ENCODE data around the gene SIPA1L3.

SIPA1L3 gene

DNA sequence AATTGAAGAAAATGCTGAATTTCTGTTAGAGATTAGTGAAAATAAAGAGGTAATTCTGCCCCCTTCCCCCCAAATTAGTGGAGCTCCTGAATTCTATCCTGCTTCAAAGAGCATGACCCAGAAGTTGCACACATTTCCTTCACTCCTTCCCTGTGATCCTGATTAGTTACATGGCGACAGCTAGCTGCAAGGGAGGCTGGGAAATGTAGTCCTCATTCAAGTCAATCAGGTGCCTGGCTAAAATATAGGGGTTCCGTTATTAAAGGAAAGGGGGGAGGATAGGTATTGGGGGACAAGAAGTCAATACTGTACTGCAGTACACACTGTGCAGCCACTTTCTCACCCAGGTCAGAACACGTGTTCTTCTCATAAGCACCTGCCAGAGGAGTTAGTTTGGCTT, 65.8 kb downstream of the SIPA1L3 start:
- no peak for DNase-seq (ENCODE audit: extremely low read depth in 1 of 2, low read depth in 1 of 2)

DNA sequence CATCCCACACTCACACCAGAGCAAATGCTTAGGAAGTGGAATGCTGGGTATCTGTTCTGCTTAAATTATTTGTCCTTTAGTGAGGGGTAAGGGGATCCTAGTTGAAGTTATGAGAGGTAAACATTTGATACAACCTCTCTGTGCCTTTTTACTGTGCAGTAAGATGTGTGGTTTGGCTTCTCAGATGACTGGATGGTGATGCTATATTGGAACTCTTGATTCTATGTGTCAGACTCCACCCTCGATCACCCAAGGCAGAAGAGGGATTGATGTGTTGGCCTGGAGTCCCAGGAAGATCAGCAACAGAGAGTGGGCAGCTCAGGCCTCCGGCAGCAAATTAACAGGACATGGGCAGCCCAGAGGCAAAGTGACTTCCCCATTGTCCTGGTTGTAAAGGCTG, 66.7 kb downstream of the SIPA1L3 start:
- no peak for DNase-seq (ENCODE audit: extremely low read depth in 1 of 2, low read depth in 1 of 2)

DNA sequence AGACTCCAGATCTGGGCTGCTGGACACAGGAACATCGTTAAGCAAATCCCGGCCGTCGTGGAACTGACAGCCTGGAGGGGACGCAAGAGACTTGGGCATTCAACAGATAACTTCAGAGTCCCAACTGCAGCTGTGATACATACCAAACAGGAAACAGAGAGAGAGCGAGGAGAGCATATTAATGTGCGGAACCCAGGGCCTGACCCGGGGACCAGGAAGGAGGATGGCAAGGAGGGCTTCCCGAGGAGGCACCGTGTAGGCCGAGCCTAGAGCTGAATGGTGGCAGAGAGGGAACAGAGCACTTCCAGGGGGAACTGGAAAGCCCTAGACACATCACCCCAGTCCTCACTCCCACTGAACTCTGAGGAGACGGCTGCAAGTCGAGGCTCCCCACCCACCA, 68.1 kb downstream of the SIPA1L3 start:
- no peak for DNase-seq (ENCODE audit: extremely low read depth in 1 of 2, low read depth in 1 of 2)

DNA sequence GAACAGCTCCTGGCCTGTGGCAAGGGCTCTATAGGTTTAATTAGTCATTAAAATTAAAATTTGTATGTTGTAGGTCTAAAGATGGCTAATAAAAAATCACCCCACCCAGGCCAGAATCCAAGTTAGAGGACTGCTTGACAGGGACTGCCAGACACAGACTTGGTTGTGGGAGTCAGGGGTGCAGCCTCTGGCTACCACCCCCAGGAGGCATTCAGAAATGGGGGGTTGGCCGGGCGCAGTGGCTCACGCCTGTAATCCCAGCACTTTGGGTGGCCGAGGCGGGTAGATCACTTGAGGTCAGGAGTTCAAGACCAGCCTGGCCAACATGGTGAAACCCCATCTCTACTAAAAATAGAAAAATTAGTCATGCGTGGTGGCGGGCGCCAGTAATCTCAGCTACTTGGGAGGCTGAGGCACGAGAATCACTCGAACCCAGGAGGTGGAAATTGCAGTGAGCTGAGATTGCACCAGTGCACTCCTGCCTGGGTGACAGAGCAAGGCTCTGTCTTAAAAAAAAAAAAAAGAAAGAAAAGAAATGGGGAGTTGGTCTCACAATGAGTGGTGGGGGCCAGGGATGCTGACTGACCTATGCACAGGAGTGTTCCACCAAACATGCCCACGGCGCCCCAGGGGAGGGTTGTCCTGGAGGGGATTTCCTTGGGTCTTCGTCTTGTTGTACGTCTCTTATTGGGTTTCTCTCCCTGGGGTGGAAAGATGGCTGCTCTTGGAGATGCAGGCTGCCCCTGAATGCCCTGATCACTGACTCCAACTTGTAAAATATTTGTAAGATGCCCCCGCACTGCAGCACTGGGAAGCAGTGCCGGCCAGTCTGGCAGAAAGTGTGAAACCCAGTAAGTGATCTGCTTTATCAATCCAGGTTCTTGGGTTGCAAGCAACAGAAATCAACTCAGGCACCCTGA, 68.8 kb downstream of the SIPA1L3 start:
- DNase-seq (ENCODE audit: extremely low read depth in 1 of 2, low read depth in 1 of 2) = no peak

DNA sequence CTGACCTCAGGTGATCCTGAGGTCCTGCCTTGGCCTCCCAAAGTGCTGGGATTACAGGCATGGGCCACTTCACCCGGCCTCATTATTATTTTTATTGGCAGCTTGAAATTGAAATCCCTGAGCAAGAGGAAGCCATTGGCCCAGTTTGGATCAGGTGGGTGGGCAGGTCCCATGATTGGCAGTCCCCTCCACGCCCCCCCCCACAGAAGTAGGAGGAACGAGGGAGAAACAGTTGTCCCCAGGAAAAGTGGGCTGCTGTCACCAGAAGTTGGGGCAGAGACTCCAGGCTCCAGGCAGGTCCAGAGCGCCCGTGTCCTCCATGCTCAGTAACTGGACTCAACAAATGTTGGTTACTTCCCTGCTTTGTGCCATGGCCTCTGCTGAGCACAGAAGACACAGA, 70.4 kb downstream of the SIPA1L3 start:
- DNase-seq (ENCODE audit: extremely low read depth in 1 of 2, low read depth in 1 of 2) = no peak

DNA sequence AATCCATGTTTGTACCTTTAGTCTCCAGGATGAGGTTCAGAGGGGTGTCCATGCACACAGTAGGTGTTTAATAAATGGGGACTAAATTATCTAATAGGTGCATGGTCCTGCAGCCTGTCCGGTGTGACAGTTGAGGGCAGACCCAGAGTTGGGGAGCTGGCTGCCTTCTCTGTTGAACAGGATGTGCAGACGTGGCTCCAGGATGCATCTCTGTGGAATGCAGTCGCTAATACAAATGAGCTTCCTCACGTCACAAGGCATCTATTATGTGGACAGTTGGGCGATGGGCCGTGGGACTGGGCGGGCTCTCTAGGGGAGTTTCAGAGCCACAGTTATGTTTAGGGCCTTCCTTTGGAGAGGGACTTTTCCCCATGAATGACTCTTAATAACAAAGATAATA, 71.0 kb downstream of the SIPA1L3 start:
- DNase-seq (ENCODE audit: extremely low read depth in 1 of 2, low read depth in 1 of 2) = no peak

DNA sequence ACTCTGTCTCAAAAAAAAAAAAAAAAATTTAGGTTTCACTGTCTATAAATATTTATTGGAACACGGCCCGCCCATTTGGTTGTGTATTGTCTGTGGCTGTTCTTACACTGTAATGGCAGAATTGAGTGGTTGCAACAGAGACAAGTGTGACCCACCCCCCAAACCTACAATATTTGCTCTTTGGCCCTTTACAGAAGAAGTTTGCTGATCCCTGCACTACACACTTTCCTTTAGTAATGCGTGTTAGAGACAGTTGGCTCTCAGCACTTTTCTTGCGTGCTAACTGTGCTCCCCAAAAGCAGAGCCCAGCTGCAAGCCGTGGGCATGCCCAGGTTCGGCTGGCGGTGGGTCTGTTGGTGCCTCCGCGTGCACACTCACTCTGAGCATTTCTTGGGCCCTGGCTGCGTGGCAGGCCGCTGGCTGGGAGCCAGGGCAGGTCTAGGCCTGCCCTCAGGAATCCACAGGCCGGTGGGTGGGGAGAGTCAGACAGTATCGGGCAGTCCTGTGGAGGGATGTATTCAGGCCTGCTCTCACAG, 72.6 kb downstream of the SIPA1L3 start:
- DNase-seq (ENCODE audit: extremely low read depth in 1 of 2, low read depth in 1 of 2) = no peak

DNA sequence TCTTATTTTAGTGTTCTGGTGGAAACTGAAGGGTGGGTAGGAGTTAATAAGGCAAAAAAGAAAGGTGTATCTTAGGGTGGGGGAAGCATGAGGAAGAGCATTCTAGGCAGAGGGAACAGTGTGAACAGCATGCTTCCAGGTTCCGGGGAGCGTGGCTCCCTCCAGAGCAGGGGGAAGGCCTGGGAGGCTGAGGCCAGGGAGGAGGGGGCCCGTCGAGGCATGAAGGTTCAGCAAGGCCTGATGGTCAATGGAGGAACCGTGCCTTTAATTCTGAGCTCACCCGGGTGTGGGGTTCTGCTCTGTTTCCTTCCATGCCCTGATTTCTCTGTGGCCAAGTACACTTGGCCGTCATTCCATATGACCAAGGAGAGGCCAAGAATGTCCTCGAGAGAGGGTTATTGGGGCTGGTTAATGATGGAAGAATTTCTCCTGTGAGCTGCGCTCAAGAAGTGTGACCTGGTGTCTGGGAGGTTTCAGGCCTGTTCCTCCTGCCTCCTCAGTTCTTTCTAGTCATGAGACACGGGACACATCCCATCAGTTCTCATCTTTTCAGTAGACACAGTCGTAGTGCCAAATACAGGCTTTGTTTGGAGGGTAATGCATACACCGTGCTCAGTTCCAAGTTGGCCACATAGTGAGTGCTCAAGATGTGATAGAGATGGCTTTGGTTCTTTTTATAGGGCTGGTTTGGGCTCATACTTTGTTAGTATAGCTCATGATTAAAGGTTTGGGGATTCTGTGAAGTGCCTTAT, 73.6 kb downstream of the SIPA1L3 start:
- DNase-seq (ENCODE audit: extremely low read depth in 1 of 2, low read depth in 1 of 2) = no peak

DNA sequence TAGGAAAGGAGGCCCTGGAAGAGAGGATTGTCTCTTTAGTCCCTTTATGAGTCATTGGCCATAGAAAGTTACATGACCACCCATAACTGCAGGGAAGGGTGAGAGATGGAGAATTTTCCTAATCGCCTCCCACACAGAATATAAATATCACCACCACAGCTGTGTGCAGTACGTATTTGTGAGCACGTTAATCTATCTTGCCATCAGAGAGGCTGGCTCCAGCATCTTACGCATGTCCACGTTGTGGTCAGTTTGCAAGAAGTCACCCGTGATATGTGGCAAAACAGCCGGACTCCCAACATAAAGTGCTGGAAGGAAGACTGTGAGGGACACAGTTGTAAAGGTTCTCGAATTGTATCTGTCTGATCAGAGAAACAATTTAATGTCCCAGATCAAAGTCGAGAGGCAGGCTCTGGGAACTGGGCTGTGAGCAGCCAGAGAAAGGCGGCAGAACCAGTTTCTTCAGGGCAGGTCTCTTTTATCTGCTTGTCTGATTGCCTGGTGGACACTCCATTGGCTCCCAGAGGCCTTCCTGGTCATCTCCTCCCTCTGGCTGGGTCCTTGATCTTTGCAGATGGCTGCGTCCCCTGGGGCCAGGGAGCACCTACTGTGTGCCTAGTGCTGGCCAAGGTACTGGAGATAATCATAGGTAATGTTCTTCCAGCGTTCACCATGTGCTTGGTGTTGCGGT, 74.9 kb downstream of the SIPA1L3 start:
- no peak for DNase-seq (ENCODE audit: extremely low read depth in 1 of 2, low read depth in 1 of 2)

DNA sequence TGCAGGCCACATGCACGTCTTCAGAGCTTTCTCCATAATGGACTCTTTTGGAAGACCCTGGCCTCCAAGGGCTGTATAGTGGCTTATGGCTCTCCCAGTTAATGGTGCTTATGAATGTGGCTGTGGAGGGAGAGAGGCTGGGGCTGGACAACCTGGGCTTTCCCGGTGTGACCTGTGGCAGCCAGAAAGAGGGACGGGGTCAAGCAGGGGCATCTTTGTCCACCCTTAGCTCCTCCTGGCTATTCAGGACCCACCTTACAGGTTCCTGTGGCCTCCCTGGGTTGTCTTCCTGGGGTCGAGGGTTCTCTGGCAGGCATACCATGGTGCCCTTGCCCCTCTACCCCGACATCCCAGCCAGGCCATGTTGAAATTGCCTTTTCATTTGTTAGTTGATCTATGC, 75.6 kb downstream of the SIPA1L3 start:
- no peak for DNase-seq (ENCODE audit: extremely low read depth in 1 of 2, low read depth in 1 of 2)

DNA sequence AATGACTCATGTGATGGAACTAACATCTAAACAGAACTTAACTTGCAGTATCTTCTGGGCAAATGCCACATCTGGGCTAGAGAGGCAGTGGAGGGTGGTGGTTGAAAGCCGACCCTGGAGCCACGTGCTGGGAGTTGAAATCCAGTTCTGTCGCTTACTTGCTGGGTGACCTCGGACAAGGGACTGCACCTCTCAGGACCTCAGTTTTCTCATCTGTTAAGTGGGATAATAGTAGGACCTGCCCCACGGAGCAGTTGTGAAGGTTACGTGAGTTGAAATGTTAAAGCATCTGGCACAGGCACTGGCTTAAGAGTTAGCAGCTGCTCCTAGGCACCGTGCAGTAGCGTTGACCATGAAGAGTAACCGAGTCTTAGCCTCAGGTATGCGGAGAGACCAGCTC, 76.1 kb downstream of the SIPA1L3 start:
- no peak for DNase-seq (ENCODE audit: extremely low read depth in 1 of 2, low read depth in 1 of 2)

DNA sequence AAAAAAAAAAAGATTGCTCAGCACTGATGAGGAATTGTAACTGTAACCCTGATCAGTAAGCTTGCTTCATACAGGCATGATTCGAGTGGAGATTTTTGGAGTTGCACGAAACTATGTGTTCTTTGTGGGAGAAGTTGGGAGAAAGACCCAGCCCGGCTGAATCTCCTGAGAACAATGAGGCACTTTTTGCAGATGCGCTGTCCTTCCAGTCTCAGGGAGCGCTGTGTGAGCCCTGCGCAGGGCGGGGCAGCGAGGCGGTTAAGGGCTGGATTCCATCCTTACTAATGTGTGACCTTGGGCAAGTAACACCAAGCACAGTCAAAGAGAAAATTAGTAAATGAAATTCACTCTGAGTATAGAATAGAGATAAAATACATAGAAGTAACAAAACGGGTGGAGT, 76.9 kb downstream of the SIPA1L3 start:
- no peak for DNase-seq (ENCODE audit: extremely low read depth in 1 of 2, low read depth in 1 of 2)

DNA sequence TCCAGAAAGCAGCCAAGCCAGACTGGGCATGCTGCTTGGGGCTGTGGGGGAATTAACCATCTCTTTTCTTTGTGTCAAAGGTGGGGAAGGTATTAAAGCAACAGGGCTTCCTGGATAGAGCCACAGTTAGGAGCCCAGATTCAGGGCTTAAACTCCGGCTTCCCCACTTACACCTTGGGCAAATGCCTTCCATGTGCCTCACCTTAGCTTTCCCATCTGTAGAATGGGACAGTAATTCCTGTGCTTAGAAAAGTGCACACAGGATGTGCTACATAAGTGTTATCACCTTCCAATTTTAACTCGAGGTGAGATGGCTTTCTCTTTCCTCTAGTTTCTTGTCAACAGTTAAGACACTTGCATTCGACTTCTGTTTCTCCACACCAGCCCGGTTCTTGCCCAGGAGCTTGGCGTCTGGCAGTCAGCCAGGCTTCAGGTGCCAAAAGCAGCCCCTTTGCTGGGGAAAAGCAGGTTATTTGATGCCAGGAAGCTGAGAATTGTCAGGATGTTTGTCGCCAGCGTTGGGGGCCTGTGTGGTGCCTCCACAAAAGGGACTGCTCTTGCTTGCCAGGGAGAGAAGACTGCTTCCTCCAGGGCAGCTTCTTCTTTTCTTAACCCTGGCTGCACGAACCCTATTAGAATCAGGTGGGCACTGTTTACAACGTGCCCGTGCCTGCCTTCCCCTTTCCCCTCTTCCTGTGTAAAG, 79.2 kb downstream of the SIPA1L3 start:
- no peak for DNase-seq (ENCODE audit: extremely low read depth in 1 of 2, low read depth in 1 of 2)

DNA sequence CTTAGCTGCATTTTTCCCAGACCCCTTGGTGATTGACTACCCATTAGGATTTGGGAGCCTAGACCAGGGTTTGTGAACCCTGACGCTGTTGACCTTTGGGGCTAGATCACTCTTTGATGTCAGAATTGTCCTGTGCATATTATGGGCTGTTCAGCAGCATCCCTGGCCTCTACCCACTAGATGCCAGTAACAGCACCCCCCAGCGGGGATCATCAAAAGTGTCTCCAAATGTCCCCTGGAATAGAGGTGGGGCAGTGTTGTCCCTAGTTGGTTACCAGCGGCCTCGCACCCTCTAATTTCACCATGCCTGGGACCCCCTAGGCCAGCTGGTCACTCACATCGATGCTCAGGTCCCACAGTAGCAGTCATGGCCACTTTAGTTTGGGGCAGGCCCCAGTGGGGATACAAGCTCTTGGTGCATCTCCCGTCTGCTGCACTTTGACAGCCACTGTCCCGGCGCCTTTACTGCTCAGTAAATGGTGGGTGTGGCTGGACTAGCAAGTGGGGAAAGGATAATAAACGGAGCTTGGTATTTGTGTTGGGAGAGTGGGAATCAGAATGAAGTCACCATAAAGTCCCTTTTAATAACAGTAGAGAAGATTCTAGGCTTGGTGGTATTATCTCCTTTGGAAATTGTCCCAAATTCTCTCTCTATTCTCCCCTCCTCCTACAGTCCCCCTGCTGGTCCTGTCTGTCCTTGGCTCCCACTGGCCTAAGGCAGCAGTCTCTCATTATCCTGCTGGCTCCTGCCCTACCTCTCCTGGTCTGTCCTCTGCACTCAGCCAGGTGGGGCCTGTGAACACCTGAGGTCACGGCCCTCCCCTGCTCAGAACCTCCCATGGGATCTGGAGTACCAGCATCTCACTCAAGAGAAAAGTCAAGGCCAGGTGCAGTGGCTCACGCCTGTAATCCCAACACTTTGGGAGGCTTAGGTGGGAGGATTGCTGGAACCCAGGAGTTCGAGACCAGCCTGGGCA, 80.6 kb downstream of the SIPA1L3 start:
- DNase-seq (ENCODE audit: extremely low read depth in 1 of 2, low read depth in 1 of 2) = no peak

DNA sequence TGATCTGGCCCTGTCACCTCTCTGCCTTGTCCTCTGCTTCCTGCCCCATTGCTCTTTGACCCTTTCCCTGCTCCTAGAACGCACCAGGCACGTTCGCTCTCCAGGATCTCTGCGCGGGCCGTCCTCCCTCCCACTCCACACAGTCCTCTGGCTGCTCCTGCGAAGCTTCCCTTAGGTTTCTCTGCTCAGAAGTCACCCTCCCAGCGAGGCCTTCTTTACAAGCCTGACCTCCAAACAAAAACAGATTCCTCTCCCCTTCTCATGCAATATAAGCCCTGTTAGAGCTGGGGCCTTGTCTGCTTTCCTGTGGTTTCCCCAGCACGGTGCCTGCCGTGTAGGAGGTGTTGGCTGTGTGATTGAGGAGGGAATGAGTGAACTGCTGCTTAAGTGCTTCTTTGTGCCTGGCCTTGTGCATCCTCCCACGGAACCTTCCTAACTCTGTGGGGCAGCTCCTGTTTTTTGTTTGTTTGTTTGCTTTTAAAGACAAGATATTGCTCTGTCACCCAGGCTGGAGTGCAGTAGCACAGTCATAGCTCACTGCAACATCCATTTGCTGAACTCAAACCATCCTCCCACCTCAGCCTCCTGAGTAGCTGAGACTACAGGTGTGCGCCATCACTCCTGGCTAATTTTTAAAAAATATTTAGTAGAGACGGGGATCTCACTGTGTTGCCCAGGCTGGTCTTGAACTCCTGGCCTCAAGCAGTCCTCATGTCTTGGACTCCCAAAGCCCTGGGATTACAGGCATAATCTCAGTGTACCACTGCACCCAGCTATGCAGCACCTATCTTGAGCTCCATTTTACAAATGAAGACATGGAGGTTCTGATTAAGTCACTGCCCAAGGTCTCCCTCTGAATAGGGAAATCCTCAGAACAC, 82.0 kb downstream of the SIPA1L3 start:
- no peak for DNase-seq (ENCODE audit: extremely low read depth in 1 of 2, low read depth in 1 of 2)

DNA sequence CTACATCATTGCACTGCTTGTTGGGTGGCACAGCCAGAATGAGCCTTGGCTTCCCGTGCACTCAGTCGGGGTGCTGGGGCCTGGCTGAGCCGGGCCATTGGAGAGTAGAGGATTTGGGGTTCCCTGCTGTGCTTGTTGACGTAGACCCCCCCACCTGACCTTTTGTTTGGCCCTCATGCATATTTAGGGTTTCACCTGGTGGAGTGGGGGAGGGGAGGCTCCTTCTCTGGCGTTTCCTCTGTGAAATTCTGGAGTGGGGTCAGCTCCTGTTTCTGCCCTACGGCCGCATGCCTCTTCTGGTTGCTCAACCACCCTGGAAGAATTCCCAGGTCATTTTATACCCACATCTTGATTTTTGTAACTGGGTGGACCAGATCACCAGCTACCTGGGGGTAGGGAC, 82.8 kb downstream of the SIPA1L3 start:
- no peak for DNase-seq (ENCODE audit: extremely low read depth in 1 of 2, low read depth in 1 of 2)

DNA sequence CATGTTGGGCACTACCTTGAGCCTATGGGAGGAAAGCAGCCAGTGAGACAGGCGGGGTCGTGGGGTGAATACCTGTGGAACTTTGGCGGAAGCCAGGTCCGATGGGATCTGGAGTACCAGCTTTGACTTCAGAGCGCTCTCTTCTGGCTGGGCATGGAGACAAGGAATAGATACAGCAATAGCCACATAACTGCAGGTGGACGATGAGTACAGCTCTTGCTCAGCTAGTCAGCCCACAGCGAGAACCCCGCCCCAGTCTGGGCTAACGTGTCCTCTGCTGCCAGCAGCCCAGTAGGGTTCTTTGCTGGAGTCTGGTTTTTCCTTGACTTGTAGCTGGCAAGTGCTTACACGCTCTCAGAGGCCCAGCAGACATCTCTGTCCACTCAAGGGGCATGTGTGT, 83.4 kb downstream of the SIPA1L3 start:
- no peak for DNase-seq (ENCODE audit: extremely low read depth in 1 of 2, low read depth in 1 of 2)

DNA sequence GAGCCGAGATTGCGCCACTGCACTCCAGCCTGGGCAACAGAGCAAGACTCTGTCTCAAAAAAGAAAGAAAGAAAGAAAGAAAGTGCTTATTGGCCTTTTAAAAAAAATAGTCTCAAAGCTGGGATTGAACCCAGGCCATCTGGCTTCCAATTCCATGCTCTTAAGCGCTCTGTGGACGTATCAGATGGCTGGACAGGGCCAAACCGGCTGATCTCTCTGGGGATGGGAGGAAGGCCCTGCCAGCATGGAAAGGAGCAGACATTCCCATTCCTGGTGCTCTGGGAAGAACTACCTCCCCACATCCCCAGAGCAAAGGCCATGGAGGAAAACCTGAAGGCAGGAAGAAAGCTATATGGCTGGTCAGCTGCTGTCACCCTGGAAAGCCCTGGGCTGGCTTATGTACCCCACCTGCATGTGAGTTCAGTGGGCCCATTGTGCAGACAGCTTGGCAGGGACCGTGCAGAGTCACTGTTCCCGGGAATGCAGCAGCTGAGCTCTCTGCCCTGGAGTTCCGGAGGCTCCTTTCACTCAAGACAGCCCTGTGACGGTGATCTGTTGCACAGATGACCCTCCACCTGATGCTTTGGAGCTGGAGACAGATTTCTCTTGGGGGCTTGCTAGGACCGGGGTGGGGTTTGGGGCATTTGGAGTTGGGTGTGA, 84.3 kb downstream of the SIPA1L3 start:
- DNase-seq (ENCODE audit: extremely low read depth in 1 of 2, low read depth in 1 of 2) = no peak

All from stimulated activated CD8-positive, alpha-beta memory T cell treated with anti-CD3 and anti-CD28 coated beads, Interleukin-7, amount 100 ng/mL, for 48 hours (primary cell).